Ishikawa (cell line): ENCODE data around the gene DYNC1I1.

ENCODE experiments used
- EGR1 ChIP-seq: IDR thresholded peaks from 2 replicates; pipeline ENCODE4 v1.6.1; 2012
- EP300 ChIP-seq: IDR thresholded peaks from 2 replicates; pipeline ENCODE4 v1.6.1; 2012; ENCODE audit warnings: borderline replicate concordance
- FOXM1 ChIP-seq: IDR thresholded peaks from 2 replicates; pipeline ENCODE4 v1.6.1; 2012; ENCODE audit warnings: low read depth, borderline replicate concordance
- RAD21 ChIP-seq: IDR thresholded peaks from 2 replicates; pipeline ENCODE4 v1.6.1; 2012; ENCODE audit warnings: low read depth
- TCF12 ChIP-seq: IDR thresholded peaks from 2 replicates; pipeline ENCODE4 v1.6.1; 2012; ENCODE audit warnings: low read depth
- YY1 ChIP-seq: IDR thresholded peaks from 2 replicates; pipeline ENCODE4 v1.6.1; 2012; ENCODE audit warnings: low read depth

GRCh38 chr7:95755277-95755934, 16.9 kb upstream of the DYNC1I1 start:
- no peak for TF ChIP-seq RAD21
- TF ChIP-seq YY1: no peak
- TF ChIP-seq EP300: no peak
- TF ChIP-seq TCF12: no peak
- TF ChIP-seq EGR1: no peak
- no peak for TF ChIP-seq FOXM1
